Measurements from ENCODE around the gene STIM2. TPM values are rescaled to one million over a fixed set of nuclear protein-coding genes. Genes with fewer than 3 reads are reported as not detected.

Gene STIM2
- total and polyA plus RNA-seq, 7 donors, result 2.4 to 8.4 (median 4.9) TPM

- H3K4me1 ChIP-seq, result peaks cover 43% of the 10 kb centered on the region
- no peak overlapping the region for H3K27ac ChIP-seq
- no peak for TF ChIP-seq CTCF (IDR thresholded peaks at IDR 0.05)
- ATAC-seq, result no peak
- intact Hi-C loops (cut with DNase I), result loop anchor here in 1 of 2 donors (10.0 kb wide), 1 partner anchor 119 kb away; no protein-coding TSS in a partner anchor
- H3K36me3 ChIP-seq (ENCODE audit: insufficient read depth in 1 of 2, low read depth in 1 of 2), result no peaks in the 10 kb centered on the region
- no peaks in the 10 kb centered on the region for H3K27me3 ChIP-seq (ENCODE audit: insufficient read depth in 3 of 3, low read length in 2 of 3)
- WGBS, 3 donors, result 91 to 97% (median 95%) methylated on average over 1 of the region's 1 CpG
- no peaks in the 10 kb centered on the region for H3K9me3 ChIP-seq
- no peak overlapping the region for H3K4me3 ChIP-seq
- no peak for DNase-seq
Observed at GRCh38 chr4:26866203-26866602, 5.6 kb downstream of the STIM2 start.

- intact Hi-C loops (cut with DNase I), result loop anchor here in 1 of 2 donors (10.0 kb wide), 1 partner anchor 118 kb away; no protein-coding TSS in a partner anchor
- H3K36me3 ChIP-seq (ENCODE audit: insufficient read depth in 1 of 2, low read depth in 1 of 2), result no peaks in the 10 kb centered on the region
Observed at GRCh38 chr4:26866781-26867180, 6.1 kb downstream of the STIM2 start.

GRCh38 chr4:26867914-26868684 is 7.5 kb downstream of the STIM2 start:
- no peaks in the 10 kb centered on the region for H3K36me3 ChIP-seq (ENCODE audit: insufficient read depth in 1 of 2, low read depth in 1 of 2)
- peaks cover 45% of the 10 kb centered on the region for H3K4me1 ChIP-seq
- no peak for ATAC-seq
- H3K9me3 ChIP-seq, result no peaks in the 10 kb centered on the region
- WGBS, 3 donors, result 77 to 80% (median 80%) methylated on average over 3 of the region's 3 CpGs
- no peak for TF ChIP-seq CTCF (IDR thresholded peaks at IDR 0.05)
- DNase-seq, result no peak
- no peaks in the 10 kb centered on the region for H3K27me3 ChIP-seq (ENCODE audit: insufficient read depth in 3 of 3, low read length in 2 of 3)
- intact Hi-C loops (cut with DNase I), result loop anchor here in 1 of 2 donors (10.0 kb wide), 1 partner anchor 117 kb away; no protein-coding TSS in a partner anchor
- no peak overlapping the region for H3K4me3 ChIP-seq
- H3K27ac ChIP-seq, result no peak overlapping the region

More at GRCh38 chr4:26866781-26867180, 6.1 kb downstream of the STIM2 start:
- 90 to 91% (median 91%) methylated on average over 2 of the region's 2 CpGs for WGBS, 3 donors
- DNase-seq (no peak), ATAC-seq (no peak)
- Histone ChIP-seq H3K27ac (no peak overlapping the region), H3K4me3 (no peak overlapping the region), H3K9me3 (no peaks in the 10 kb centered on the region), H3K4me1 (peaks cover 49% of the 10 kb centered on the region), H3K27me3 (ENCODE audit: insufficient read depth in 3 of 3, low read length in 2 of 3) (no peaks in the 10 kb centered on the region)
- TF ChIP-seq CTCF (IDR thresholded peaks at IDR 0.05), result no peak

GRCh38 chr4:26870576-26871262 is 10.1 kb downstream of the STIM2 start:
- intact Hi-C loops (cut with DNase I), result no loop called here
- no peaks in the 10 kb centered on the region for H3K27me3 ChIP-seq (ENCODE audit: insufficient read depth in 3 of 3, low read length in 2 of 3)
- TF ChIP-seq CTCF (IDR thresholded peaks at IDR 0.05), result no peak

More at GRCh38 chr4:26870576-26871262, 10.1 kb downstream of the STIM2 start:
- Histone ChIP-seq H3K27ac (no peak overlapping the region), H3K4me1 (peaks cover 32% of the 10 kb centered on the region), H3K9me3 (no peaks in the 10 kb centered on the region), H3K4me3 (no peak overlapping the region), H3K36me3 (ENCODE audit: insufficient read depth in 1 of 2, low read depth in 1 of 2) (no peaks in the 10 kb centered on the region)
- peak in 1 of 4 donors; percentile 45 for ATAC-seq
- 80 to 91% (median 90%) methylated on average over 2 of the region's 2 CpGs for WGBS, 3 donors
- DNase-seq, result no peak

Data from psoas muscle (tissue), 8 donors.